GM20431 (cell line): Measurements from ENCODE around the gene DNAJB6.

Experiments
- in situ Hi-C: fragments of 300-500 bp; cut with MseI, MboI; formaldehyde crosslinking; loops from one replicate; pipeline ENCODE4 v1.15.0; 2020; ENCODE audit warnings: low sequenced_read_pairs; ENCODE audit not compliant: unreplicated experiment

The DNAJB6 gene

DNA sequence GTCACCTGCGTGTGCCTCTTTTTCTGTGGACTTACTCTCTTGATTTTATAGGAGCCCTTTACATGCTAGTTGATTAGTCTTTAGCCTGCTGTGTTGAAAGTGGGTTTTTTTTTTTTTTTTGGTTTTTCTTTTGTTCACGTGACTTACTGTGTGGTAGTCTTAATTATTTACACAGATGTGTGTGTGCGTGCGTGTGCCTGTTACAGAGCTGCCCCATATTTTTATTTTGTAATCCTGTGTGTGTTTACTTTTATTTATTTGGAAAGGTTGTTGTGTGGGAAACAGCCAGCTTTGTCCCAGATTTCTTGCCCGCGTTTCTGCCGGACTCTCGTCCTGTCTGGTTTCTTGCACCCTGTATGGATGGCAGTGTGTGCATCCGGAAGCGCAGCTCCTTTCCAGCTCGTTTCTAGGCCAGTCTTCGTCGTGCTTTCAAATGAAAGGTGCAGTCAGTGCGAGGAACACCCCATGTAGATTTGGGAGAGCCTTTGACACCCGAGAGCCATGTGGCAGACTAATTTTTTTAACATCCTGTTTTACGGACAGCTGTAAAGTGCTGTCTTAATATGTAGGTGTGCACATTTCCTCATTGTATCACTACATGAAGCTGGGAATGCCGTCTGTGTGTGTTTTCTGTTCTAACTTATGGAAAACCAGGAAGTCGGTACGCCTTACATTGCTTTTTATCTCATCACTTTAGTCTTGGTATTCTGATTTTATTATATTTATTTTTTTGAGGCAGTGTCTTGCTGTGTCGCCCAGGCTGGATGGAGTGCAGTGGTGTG, 55.6 kb downstream of the DNAJB6 start:
- in situ Hi-C loops: no loop called here

DNA sequence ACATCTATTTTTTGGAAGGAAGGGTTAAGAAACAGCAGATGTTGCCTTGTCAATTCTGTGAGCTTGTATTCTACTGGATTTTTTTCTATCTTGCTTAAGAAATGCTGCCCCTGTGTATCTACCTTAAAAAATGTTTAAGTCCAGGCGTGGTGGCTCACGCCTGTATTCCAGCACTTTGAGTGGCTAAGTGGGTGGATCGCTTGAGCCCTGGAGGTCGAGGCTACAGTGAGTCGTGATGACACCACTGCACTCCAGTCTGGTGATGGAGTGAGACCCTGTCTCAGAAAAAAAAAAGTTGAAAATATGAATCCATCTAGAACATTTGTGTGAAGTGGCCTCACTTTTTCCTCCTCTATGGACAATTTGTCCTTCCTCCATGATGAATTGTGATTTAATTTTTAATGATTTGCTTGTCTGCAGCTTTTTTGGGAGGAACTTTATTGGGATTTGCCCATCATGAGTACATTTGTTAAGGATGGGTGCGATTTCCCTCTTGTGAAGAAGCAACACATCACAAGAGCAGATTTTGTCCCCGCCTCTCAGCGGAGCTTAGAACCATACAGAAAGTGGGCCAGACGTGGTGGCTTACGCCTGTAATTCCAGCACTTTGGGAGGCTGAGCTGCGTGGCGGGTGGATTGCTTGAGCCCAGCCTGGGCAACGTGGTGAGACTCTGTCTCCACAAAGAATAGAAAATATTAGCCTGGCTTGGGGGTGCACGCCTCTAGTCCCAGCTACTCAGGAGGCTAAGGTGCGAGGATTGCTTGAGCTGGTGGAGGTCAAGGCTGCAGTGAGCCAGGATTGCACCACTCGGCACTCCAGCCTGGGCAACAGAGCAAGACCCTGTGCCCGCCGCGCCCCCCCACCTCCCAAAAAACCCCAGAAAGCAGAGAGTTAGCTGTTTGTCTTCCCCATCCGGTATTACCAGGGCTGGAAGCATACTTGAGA, 57.7 kb downstream of the DNAJB6 start:
- in situ Hi-C loops: no loop called here

DNA sequence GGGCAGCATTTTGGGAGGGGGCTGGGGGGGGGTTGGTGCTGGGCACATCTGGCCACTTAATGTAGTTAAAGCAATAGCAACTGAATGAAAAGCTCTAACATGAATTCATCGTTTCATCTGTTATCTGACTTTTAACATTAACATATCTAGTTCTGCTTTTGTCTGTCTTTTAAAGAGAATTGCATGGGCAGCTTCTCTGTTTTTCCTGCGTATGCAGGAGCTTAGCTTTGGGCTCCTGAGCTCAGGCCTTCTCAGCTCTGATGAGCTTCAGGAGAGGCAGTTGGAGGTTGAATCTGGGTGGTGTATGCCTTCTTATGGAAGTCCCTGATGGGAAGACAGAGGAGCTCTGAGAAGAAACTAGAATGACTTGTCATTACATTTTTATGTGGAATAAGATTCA, 58.4 kb downstream of the DNAJB6 start:
- in situ Hi-C loops: no loop called here

DNA sequence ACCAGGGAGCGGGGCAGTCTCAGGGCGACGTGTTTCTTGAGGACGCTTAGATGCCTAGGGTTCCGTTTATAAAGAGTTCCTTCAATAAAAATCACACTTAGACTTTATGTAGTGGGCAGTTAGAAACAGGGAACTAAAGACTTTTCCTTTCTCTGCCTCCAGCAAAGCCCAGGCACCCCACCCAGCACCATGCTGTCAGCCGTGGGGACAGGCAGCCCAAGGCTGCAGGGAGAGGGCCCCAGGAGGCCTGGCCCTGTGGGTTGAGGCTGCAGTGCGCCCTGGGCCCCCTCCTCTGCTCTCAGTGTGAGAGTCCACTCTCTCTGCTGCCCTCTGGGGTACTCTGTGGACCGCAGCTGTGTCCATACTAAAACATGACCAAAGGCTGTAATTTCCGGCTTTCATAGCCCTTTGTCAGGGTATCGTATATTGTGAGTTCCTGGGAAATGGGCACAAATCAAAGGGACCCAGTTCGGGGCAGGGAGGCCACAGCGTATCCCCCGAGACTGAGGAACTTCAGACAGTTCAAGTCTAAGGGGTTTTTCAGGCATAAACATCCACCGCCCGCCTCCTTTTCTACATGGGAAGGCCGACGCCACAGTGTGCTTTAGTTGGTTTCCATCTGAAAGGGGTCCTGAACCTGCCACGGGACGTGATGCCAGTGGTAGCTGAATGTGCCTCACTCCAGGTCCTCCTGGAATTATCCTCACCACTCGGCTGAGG, 59.7 kb downstream of the DNAJB6 start:
- in situ Hi-C loops: no loop called here

DNA sequence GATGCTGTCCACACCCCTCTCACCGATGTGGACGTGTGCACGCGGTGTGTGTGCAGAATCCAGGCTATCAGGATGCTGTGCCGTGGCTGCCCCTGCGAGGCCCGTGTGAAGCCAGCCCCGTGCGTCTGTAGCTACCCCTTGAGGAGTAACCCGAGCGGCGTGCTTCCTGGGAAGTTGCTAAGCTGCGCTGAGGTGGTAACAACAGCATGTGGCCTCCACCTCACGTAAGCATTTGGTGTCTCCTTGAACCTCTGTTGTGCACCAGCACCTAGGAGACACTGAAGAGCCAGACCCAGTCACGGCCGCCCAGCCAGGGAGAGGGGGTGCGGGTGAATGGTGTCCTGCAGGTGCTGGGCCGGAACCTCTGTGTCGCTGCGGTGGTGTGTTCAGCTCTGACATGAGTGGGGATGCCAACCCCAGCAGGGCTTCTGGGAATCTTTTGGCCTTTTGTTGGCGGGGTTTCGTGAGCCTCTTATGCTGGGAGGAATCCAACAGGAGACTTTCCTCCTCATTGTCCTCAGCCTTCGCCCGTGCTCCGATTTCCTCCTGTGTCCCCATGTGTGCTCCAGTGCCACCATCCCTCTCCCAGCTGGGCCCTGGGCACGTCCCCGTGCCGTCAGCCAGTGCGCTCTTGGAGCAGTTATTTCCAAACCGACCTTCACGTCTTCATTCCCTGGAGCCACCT, 60.4 kb downstream of the DNAJB6 start:
- in situ Hi-C loops: no loop called here

DNA sequence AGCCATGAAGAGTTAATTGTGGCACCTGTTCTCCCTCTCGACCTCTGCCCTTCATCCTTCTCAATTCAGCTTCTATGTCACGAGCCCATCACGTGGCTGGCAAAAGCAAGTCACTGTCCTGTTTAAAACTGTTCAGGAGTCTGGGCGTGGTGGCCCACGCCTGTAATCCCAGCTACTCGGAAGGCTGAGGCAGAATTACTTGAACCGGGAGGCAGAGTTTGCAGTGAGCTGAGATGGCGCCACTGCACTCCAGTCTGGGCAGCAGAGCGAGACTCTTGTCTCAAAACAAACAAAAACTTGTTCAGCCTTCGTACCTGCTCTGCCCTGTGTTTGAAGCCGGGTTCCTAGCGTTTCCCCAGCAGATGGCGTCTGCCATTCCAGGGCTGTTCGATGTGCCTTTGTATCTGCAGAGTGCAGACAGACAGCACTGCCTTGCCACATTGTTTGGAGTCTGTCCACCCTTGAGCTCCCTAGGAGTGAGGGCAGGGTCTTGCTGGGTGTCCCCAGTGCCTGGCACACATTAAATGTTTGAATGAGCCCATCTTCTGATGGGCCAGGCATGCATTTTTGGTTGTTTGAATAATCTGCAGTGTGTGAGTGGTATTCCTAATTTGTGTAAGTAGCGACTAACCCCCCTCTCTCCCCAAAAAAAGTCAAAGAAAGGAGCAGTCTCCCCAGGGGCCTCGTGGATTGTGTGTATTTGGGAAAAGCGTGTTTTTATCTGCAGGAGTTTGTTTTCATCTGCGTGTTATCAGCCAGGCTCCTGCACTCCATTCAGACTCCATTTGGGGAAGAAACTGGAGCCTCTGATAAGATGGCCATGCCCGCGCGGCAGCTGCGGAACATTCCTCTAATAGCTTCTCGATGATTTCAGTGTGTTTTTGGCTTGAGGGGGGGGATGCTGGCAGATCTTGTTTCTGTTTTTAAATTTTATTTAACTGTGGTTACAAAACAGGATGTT, 61.2 kb downstream of the DNAJB6 start:
- in situ Hi-C loops: no loop called here

DNA sequence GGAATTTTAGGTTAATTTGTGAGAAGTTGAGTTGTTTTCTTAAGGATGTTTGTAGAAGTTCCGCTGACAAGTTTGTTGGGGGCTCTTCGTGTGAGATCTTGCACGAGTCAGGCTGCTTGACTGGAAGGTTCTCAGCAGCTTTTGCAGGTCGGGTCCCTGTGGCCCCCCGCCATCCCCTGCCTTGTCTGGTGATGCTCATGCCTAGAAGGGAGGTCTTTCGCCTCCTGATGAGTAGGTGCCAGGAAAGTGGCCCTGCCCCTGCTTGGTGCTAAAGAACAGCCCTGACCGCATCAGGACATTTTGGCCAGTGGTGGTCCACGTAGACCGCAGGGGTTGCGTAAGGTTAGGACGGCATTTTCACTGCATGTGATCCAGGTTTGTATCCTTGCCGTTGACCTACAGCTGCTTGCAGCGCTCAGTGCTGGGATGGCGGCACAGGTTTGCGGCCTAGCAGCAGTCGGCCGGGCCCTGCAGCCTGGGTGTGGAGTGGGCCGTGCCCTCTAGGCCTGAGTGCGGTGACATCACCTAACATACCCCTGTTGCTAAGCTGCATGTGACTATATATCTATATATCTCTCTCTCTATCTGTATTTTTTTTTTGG, 62.4 kb downstream of the DNAJB6 start:
- in situ Hi-C loops: no loop called here

DNA sequence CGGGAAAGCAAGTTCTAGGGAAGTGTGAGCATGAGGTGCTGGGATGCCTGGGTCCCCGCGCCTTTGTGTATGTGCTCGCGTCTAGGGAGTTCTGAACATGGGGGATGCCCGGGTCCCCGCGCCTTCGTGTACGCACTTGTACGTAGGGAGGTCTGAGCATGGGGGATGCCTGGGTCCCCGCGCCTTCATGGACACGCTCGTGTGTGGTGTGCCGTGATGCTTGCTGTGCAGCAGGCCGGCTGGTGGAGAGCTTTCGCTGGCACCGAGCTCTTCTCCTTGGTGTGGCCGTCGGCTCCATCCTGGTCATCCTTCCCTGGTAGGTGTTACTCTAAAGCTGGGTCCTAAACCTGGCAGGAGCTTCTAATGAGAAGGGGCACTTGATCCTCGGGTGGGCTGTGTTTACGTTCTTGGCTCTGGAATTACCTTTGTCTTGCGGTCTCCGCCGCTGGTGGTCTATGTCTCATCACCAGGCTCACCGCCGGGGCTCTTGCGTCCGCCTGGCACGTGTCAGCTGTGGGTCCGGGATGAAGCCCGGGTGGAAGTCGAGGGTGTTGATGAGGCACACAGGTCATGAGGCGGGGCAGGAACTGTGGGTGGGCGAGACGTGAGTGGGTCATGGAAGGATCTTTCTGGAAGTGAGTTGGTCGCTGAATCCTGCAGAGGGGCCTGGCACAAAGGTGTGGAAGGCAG, 63.5 kb downstream of the DNAJB6 start:
- in situ Hi-C loops: no loop called here

DNA sequence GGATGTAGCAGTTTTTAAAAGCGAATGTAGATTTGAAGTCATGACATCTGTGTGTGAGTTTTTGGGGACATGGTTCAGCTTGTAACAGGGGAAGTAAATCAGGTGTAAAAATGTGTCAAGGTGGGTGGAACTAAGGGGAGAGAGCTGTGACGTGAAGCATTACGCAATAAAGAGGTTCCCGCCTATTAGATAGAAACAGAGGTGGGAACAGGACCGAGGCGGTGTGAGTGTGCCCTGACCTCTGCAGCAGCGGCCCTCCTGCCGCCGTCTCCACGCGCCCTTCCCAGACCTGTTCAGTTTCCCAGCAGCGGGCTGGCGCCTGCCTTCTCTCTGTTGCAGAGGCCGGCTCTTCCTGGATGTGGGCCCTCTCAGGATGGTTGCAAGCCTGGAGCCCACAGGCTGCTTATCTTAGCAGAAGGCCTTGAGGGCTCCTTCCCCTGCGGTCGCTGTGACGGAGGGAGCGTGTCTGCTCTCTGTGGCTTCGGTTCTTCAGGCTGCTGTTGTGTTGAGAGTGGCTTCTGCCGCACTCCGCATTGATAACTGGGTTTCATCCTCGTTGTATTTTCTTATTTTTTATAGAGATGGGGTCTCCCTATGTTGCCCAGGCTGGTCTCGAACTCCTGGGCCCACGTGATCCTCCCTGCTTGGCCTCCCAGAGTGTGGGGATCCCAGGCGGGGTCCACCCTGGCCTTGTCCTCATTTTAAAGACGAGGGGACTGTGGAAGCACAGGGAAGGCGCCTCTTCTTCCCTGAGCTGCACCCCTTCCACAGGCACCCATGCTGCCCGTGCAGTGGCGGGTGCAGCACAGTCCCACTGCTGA, 65.0 kb downstream of the DNAJB6 start:
- in situ Hi-C loops: no loop called here

DNA sequence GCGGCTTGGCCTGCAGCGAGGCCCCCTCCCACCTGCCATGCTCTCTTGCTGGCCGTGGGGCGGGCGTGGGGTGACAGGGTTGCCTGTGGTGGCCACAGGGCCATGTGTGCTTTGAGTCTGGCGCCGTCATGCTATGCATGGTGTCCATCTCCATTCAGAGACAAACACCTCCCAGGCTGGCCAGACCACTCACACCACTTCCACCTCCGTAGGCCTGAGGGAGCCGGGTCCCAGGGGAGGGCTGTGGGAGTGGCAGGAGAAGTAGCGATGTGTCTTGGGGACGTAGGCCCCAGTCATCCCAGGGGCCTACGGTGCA, 65.5 kb downstream of the DNAJB6 start:
- in situ Hi-C loops: no loop called here

DNA sequence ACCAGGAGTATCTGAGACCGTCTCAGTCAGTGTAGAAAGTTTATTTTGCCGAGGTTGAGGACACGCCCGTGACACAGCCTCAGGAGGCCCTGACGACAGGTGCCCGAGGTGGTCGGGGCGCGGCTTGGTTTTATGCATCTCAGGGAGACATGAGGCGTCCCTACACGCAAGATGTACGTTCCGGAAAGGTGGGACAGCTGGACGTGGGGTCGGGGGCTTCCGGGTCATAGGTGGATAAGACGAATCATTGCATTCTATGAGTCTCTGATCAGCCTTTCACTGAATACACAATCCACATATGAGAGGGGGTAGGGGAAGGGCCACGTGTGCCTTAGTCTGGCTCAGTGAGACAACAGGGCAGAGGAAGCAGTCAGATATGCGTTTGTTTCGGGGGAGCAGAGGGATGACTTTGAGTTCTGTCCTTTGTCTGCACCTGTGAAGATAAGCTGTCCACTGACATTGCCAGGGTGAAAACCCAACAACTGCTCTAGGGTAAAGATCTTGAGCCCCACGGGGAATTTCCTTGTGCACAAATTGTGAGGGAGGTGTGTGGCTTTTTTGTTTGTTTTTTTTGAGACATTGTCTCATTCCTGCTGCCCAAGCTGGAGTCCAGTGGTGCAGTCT, 66.2 kb downstream of the DNAJB6 start:
- in situ Hi-C loops: no loop called here

DNA sequence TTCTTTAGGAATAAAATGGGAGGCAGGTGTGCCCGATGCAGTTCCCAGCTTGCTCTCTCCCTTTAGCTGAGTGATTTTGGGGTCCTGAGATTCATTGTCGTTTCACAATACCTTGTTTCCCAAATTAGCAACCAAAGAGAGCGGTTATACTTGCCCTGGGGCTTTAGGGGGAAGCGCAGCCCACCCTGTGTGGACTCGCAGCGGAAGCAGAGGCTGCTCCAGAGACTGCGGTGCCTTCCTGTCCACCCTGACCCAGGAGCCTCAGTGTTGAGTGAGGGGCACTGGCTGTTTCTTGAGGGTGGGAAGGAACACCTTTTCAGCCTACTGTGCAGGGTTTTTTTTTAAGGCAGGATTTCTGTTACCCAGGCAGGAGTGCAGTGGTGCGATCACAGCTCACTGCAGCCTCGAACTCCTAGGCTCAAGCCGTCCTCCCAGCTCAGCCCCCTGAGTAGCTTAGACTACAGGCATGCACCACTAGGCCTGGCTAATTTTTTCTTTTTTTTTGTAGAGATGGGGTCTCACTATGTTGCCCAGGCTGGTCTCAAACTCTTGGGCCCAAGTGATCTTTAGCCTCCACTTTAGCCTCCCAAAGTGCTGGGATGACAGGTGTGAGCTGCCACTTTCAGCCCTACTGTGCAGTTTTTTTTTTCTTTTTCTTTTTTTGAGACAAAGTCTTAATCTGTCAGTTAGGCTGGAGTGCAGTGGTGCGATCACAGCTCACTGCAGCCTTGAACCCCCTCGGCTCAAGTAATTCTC, 67.0 kb downstream of the DNAJB6 start:
- in situ Hi-C loops: no loop called here

DNA sequence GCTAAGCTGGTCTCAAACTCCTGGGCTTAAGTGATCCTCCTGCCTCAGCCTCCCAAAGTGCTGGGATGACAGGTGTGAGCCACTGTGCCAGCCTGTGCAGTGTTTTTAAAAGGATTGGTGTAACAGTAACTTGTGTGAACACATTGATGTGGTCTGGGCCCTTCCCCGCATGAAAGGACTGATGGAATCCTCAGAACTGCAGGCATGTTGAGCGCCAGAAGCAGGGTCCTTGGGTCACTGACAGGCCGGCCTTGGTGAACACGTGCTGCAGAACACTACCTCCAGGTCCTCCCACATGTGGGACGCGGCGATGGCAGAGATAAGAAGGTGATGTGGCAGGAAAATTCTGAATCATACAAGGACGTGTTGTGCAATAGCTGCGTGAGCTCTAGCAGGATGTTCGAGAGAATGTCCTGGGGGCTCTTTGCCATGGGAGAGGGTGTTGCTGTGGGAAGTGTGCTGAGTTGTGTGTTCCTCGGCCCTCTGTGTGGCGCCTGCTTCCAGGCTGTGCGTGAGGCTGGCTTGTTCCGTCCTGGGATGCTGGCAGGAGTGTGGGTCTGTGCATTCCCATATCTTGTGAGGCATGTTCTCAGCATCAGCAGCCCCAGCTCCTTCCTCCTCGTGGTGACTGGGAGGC, 68.2 kb downstream of the DNAJB6 start:
- in situ Hi-C loops: no loop called here

DNA sequence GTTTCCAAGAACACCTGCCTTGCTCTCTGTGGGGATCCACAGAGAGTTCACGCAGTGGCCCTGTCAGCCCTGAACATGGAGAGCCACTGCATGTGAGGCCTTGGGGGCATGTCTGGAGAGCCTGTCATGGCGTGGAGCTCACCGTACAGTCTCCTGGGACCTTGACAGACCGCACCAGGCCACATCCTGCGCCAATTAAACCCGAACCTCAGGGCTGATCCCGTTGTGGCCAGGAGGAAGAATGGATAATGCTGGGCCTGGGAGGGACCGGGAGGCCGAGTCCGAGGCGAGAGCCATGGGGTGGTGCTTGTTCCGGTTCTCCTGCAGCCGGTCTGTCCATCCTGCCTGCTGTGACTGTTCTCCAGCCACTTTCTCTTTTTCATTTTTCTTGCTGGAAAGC, 68.7 kb downstream of the DNAJB6 start:
- in situ Hi-C loops: no loop called here

DNA sequence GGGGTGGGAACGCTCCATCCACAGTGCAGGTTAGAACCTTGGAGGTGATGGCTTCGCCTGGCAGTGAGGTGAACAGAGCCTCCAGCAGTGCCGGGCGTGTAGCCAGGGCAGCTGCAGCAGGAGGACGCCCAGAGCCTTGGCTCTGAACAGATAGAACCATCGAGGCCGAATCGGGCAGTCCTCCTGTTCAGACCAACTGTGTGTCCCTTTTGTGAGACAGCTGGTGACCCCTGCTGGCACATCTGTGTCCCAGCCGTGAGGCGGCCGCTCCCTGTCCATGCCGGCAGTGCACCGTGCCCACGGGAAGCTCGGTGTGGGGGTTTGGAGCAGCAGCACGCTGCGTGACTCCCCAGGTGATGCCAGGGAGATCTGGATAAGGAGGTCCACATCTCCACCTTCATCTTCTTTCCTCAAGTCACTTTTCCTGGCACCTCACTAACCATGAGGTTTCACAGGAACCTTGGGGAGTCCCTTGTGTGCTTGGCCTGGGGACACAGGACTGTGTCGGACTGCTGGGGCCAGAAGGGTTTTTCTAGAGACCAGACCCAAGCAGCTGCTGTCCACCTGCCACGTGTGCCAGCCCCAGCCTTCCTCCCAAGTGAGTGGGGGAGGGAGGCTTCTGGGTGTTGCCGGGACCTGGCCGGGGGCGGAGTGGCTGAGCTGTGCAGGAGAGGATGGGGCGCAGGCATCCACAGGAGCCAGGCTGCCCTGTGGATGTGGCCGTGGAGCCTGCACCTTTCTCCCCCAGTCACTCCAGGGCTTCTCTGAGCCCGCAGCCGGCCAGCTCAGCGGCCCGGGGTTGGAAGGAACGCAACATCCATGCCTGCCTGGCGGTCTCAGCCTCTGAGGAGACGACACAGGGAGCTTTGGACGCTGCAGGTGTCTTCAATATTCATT, 69.4 kb downstream of the DNAJB6 start:
- in situ Hi-C loops: no loop called here
